Chondrocyte (in vitro differentiated cells): Measurements from ENCODE around the gene NR1H4. TPM values are rescaled to one million over a fixed set of nuclear protein-coding genes. Genes with fewer than 3 reads are reported as not detected.

ENCODE experiments used
- DNase-seq: peaks from one replicate; pipeline ENCODE4 v3.0.0; 2021; ENCODE audit warnings: mixed read lengths, low spot score
- H3K27ac Mint-ChIP-seq: one replicate; pipeline ENCODE4 v1.8.0; 2021; ENCODE audit warnings: mild to moderate bottlenecking, moderate library complexity, mixed read lengths; ENCODE audit not compliant: unreplicated experiment
- H3K27me3 Mint-ChIP-seq: 2 replicates; pipeline ENCODE4 v1.8.0; 2021; ENCODE audit warnings: low read depth, mixed read lengths
- H3K36me3 Mint-ChIP-seq: 2 replicates; pipeline ENCODE4 v1.8.0; 2021; ENCODE audit warnings: low read depth, mixed read lengths
- H3K4me1 Mint-ChIP-seq: 2 replicates; pipeline ENCODE4 v1.8.0; 2021; ENCODE audit warnings: low read depth, mild to moderate bottlenecking, mixed read lengths
- H3K4me3 Mint-ChIP-seq: one replicate; pipeline ENCODE4 v1.8.0; 2021; ENCODE audit warnings: mild to moderate bottlenecking, moderate library complexity, mixed read lengths; ENCODE audit not compliant: unreplicated experiment
- H3K9me3 Mint-ChIP-seq: 2 replicates; pipeline ENCODE4 v1.8.0; 2021; ENCODE audit warnings: low read depth, mixed read lengths
- CTCF ChIP-seq: fragments of 200-600 bp; sonication (generic); IDR thresholded peaks from 2 replicates; pipeline ENCODE4 v1.5.0; 2021; ENCODE audit warnings: antibody characterized with exemption, mild to moderate bottlenecking, moderate library complexity
- total RNA-seq: library from RNA; stranded (reverse); gene quantifications from 3 replicates; pipeline ENCODE4 v1.2.1, GENCODE V29; 2021

NR1H4 gene
- total RNA-seq, 1 donor from 2014 or later: not detected

DNA sequence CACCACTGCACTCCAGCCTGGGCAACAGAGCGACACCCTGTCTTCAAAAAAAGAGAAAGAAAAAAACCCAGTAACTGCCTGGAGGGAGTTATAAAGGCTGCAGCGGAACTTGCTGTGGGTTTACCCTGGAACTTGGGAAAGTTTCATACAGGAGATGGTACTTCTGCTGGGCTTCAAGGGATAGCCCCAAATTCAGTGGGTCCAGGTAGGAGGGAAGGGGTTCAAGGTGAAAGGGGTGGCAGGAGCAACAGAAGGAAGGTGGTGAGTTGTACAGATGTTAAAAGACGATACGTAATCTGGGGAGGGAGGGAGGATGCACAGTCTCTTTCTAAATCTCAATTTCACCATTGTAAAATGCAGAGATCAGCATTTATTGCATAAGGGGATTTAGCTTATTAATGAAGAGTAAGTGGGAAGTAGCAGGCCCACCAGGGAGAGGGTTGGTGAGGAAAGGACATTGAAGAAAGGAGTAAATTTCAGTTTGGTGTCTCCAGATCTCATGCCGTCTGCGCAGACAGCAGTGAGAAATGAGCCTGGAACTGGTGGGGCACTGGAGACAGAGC lies 91.3 kb downstream of the NR1H4 start:
- DNase-seq: no peak
- Mint-ChIP-seq H3K4me3 (no peak overlapping the region), H3K4me1 (peaks cover 6% of the 10 kb centered on the region), H3K27ac (no peak overlapping the region), H3K9me3 (no peaks in the 10 kb centered on the region), H3K27me3 (peaks cover 44% of the 10 kb centered on the region), H3K36me3 (peaks cover 3% of the 10 kb centered on the region)
- no peak for TF ChIP-seq CTCF

GRCh38 chr12:100565987-100566545 lies 92.4 kb downstream of the NR1H4 start:
- Mint-ChIP-seq H3K4me3 (no peak overlapping the region), H3K27me3 (peaks cover 37% of the 10 kb centered on the region), H3K27ac (no peak overlapping the region), H3K9me3 (no peaks in the 10 kb centered on the region), H3K36me3 (no peaks in the 10 kb centered on the region), H3K4me1 (peaks cover 6% of the 10 kb centered on the region)
- no peak for TF ChIP-seq CTCF
- DNase-seq: no peak

- Mint-ChIP-seq H3K9me3 (no peaks in the 10 kb centered on the region), H3K27me3 (peaks cover 37% of the 10 kb centered on the region)
Observed at GRCh38 chr12:100566887-100567637, 93.4 kb downstream of the NR1H4 start.

DNA sequence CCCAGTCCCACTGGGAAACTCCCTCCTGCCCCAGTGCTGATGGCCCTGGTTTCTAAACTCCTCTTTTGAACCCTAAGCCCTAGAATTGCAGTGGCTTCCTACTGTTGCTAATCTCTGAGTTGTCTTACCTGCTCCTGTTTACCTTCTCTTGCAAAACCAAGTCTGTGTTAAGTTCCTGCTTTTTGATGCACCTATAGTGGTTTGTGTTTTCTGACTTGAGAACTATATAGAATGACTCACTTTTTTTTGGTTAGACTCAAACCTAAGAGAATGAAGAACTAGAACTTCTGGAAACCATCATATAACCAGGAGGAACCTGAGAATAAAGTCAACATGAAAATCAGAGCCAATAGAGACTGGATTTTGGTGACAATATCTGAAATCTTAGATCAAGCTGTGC lies 94.3 kb downstream of the NR1H4 start:
- Mint-ChIP-seq H3K27me3 (peaks cover 33% of the 10 kb centered on the region), H3K27ac (no peak overlapping the region), H3K36me3 (no peaks in the 10 kb centered on the region), H3K4me3 (no peak overlapping the region), H3K4me1 (peaks cover 6% of the 10 kb centered on the region), H3K9me3 (no peaks in the 10 kb centered on the region)
- no peak for DNase-seq
- no peak for TF ChIP-seq CTCF

More at GRCh38 chr12:100566887-100567637, 93.4 kb downstream of the NR1H4 start:
- Mint-ChIP-seq H3K4me1 (peaks cover 6% of the 10 kb centered on the region), H3K27ac (no peak overlapping the region), H3K36me3 (no peaks in the 10 kb centered on the region), H3K4me3 (no peak overlapping the region)
- no peak for DNase-seq
- TF ChIP-seq CTCF: no peak

- Mint-ChIP-seq H3K4me3 (no peak overlapping the region), H3K27me3 (peaks cover 14% of the 10 kb centered on the region), H3K4me1 (peaks cover 24% of the 10 kb centered on the region), H3K9me3 (no peaks in the 10 kb centered on the region), H3K36me3 (no peaks in the 10 kb centered on the region), H3K27ac (no peak overlapping the region)
- no peak for TF ChIP-seq CTCF
- no peak for DNase-seq
Observed at GRCh38 chr12:100572184-100572583, 98.5 kb downstream of the NR1H4 start.
